LHCN-M2 (cell line): ENCODE measurements around the gene DLG4. TPM values are rescaled to one million over a fixed set of nuclear protein-coding genes. Genes with fewer than 3 reads are reported as not detected.

Experiments
- DNase-seq: peaks from one replicate; pipeline ENCODE4 v3.0.0-alpha.2; 2012; ENCODE audit warnings: low read depth
- total RNA-seq: library from RNA; depleted of rRNA; stranded (reverse); fragments of >200 nt; gene quantifications from 2 replicates; pipeline ENCODE4 v1.2.3, GENCODE V29; 2014

DLG4 gene
- total RNA-seq, 1 experiment from 2014 or later = 17.3 TPM

GRCh38 chr17:7215136-7215638 is 4.4 kb downstream of the DLG4 start:
- no peak for DNase-seq

DNA sequence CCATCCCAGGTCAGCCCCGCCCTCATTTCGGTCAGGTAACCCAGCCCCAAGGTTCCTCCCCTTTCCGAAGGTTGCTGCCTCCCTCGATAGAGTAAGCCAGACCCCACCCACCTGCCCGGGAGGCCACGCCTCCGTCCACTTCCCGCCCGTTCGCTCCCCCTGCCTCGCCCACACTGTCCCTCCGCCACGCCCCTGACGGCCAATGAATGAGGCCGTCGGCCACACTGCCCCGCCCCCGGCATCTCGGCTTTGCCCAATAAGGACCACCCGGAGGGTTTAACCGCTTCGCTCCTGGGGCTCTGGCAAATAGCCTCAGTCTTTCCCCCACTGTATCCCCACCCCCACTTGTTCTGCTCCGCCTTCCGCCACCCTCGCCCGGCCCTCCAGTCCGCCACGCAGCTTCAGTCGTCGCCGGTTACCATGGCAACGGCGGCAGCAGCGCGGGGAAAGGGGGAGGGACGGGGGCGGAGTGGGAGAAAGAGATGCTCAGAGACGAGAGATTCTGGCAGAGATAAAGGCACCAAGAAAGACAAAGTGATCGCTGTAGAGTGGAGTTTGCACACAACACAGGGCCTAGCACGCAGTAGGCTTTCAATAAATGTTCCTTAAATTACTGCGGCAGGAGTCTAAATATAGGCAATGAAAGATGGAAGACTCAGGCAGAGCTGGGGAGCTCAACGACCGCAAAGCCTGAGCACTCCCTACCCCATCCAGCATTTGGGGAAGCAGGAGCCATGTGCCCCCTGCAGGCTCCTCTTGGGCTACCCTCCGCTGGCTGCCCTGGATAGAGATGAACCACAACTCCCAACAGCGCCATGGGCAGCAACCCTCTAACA is 5.1 kb downstream of the DLG4 start:
- DNase-seq = peak; percentile 95

DNA sequence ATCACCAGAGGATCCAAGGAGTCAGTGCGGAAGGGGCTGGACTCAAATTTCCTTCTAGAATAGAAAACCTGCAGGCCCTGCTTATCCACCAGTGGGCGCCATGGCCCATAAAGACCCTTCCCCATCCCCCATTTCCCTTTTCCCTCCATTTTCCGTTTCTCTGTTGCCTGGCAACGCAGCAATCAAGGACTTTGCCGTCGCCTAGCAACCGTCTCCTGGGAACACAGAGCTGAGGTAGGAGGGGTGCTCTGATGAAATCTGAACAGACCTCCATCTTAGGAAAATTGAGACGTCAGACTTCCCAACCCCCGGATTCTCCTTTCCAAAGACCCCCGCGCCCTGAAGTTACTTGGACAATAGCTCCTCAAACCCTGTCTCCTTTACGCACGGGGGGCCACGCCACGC is 5.7 kb downstream of the DLG4 start:
- peak; percentile 76 for DNase-seq

DNA sequence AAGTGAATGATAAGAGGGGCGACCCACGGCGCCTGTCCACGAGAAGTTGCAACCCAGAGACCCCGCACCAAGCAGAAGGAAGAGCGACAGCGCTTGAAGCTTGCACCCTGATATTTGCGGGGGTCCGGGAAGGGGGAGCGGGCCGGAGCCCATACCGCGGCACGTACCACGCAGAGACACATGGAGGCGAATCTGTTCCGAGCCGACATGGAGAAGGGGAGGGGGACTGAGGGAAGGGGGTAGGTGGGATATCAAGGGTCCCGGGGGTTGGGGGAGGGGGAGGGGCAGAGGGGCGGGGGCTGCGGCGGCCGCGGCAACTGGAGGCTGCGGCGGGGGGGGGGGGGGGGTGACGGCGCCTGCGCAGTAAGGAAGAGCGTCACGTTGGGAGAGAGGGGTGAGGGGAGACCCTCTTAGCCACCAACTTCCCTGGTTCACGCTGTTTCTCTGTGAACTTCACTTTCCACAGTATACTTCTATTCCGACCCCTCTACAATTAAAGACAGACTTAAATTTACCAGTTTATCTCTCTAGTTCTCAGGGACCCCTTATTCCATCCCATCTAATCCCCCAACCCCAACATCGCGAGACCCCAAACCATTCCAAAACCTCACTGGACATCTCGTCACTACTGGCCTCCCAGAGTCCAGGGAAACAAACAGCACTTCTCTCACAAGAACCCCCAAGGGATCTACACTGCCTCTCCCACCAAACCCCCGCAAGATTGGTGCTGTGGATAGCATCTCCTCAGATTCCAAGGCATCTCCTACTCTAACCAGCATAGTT is 8.0 kb downstream of the DLG4 start:
- no peak for DNase-seq

DNA sequence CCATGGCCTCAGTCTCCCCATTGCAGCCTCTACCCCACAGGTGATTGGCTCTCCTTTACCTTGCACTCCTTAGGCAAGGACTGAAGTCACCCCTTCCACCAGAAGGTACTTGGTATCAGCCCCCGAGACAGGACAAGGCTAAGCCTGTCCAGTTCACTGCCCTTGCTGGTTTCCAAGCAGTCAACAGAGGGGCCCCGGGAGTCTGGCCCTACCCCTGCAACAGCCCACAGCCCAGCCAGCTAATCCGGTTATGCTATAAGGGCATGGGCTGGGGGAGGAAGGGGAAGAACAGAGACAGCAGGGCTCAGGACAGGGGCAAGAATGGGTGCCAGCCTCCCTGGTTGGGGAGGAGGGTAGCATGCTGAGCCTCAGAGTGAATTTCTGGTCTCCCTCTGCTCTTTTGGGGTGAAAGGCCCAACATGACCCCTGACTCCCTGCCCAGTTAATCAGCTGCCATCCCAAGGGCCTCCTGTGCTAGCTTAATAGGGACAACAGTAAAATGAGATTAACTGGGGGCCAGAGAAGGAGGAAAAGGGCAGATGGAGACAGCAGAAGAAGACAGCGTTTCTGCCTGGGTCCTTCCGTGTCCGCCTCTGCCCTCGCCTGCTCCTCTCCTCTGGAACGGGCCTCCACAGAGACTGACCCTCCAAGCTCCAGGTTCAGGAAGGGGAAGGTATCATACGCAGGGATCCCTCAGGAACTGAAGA is 10.7 kb downstream of the DLG4 start:
- no peak for DNase-seq

DNA sequence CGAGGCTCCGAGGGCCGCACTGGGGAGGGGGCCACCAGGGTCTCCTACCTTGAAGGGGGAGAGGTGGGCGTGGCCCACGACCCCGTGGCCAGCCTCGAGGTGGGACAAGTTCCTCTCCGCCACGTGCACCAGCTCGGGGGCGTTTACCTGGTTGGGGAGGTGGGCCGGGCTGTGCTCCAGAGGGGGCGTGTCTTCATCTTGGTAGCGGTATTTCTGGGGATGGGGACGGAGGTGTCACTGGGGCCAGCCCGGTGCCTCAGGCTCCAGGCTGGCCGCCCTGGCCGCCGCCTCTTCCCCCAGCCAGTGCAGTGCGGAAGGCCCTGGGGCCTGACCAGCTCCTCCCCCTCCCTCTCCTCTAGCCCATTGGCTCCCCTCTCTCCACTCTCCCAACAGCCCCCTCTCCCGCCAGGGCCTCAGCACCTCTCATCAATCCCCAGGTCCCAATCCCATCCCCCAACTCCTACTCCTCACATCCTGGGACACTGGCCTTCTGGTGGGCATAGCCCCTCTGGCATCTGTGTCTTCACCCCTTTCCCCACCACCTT is 11.5 kb downstream of the DLG4 start:
- no peak for DNase-seq

- no peak for DNase-seq
Measured at GRCh38 chr17:7207120-7208001, 12.3 kb downstream of the DLG4 start.

DNA sequence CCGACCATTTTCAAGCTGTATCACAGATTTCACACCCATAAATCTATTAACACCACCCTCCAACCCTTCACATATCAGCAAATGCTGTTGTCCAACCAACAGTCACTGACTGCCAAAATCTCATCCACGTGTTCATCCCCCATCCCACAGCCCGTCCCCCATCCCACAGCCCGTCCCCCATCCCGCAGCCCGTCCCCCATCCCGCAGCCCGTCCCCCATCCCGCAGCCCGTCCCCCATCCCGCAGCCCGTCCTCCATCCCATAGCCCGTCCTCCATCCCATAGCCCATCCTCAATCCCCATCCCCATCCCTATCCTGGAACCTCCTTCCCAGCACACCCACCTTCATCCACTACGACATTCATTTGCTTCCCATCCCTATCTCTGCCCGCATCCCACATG is 14.1 kb downstream of the DLG4 start:
- DNase-seq = no peak

DNA sequence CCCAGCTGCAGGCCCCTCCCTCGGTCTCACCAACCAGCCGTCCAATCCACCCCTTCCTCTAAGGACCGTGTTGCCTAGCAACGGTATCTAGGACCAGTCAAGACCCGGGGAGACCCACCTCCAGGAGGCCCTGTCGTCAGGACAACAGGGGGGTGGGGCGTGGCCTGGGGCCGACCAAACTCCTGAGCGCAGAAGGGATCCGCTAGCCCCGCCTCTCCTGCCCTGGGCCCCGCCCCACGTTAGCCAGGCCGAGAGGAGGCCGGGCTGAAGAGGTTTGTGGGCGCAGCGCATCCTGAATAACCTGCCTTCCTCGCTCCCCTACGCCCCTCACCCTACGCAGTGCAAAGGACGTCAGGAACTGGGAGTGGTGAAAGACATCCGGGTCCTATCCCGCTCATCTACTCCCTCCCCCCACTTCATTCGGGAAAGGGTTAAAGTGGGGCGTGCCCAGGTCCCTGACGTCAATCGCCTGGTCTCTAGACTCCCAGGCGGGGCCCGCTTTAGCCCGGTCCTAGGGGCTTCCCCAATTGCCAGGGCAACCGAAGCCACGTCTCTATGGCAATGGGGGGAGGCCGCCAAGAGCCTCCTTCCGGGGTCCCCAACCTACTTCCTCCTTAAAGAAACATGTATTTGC is 14.7 kb downstream of the DLG4 start:
- DNase-seq = no peak

- no peak for DNase-seq
Measured at GRCh38 chr17:7204336-7204735, 15.3 kb downstream of the DLG4 start.

- no peak for DNase-seq
Measured at GRCh38 chr17:7203391-7203790, 16.2 kb downstream of the DLG4 start.

DNA sequence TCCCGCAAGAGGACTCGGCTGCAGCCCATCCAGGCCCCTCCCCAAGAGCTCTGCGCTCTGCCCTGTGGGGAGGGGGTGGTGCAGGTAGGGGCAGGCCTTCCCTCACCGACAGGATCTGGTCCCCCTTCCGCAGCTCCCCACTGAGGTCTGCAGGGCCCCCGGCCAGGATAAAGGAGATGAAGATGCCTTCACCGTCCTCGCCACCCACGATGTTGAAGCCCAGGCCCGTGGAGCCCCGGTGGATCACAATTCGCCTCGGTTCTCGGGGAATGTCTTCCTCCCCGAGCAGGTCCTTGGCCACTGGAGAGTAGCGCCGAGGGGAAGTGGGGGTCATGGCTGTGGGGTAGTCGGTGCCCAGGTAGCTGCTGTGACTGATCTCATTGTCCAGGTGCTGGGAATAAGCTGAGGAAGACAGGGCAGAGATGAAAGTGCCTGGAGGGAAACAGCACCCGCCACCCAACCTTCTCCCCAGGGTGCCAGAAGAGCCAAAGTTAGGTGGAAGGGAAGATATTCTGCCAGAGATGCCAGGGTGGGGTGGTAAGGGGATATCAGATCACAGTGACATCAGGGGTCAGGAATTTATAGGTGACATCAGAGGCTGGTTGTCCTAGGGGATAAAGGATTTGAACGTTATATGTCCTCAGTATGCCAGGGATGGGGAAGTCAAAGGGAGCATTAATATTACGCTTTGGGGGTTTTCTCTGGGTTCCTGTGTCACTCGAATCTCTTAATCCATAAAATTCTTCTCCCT is 22.8 kb downstream of the DLG4 start:
- no peak for DNase-seq

DNA sequence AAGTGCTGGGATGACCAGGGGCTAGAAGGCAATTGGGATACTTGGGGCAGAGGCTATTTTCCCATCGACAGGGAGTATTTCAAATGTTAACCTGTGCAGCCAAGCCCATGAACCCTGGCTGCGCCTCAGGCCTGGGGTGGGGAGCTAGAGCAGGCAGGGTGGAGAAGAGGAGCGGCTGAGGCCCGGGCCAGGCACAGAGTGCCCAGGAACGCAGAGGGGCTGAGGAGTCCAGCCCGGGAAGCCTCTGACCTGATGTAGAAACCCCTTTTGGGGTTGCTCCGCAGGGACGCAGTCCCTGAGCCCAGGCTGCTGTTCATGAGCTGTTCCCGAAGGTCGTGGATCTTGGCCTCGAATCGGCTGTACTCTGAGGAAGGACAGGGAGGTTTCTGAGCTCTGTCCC is 23.7 kb downstream of the DLG4 start:
- no peak for DNase-seq

DNA sequence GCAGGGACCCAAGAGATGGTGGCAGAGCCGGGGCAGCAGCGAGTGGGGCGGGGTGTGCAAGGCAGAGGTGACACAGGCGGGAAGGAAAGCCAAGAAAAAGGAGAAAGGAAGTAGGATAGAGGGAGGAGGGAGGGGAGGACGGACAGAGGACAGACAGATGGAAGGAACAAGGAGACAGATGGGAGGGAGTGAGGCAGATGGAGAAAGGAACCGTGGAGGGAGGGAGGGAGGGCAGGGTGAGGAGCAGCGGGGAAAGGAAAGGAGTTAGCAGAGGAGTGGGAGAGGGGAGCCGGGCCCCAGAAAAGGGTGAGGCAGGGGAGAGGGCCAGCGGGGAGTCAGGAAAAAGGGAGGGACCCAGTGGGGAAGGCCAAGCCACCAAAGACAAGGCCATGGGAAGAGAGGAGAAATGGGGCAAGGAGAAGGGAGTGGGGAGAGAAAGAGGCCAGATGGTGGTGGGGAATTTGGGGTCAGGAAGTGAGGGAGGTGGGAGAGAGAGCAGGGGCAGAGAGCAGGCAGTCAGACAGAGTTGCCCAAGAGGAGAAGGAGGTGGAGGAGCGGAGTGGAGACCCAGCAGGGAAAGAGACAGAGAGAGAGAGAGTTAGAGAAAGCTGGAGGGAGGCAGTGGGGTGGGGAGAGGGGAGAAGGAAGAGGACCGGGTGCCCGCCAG is 27.2 kb downstream of the DLG4 start:
- DNase-seq = no peak

DNA sequence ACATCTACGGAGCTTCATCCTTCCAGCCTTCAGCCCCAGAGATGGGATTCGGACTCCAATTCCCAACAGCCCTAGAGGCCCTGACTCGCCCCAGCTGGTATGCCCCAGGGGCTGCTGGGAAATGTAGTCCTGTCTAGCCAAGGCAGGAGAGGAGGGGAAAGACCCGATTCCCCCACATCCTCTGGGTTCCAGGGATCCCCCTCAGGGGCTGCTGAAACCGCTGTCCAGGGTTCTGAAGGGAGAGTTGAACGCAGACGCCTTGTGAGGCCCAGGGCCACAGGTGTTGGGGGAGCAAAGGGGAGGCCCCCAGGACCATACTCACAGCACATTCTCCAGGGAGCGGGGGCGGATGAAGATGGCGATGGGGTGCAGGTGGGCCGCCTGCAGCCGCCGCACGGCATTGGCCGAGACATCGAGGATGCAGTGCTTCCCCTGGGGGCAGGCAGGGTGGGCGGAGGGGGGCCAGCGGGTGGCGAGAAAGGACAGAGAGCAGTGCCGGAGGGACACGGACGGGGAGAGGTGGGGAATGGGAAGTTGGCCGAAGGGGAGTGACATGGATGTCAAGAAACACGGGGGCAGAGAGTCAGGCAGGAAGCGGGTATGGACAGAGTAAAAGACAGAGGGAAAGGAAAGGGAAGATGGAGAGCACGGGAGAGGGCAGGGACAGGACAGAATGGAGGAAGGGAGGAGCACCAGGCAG is 27.9 kb downstream of the DLG4 start:
- DNase-seq = peak; percentile 36

- DNase-seq = no peak
Measured at GRCh38 chr17:7191069-7191468, 28.6 kb downstream of the DLG4 start.

- DNase-seq = no peak
Measured at GRCh38 chr17:7190276-7190917, 29.2 kb downstream of the DLG4 start.

- DNase-seq = no peak
Measured at GRCh38 chr17:7186241-7186640, 33.4 kb downstream of the DLG4 start.
